GM18507 (cell line): Measurements from ENCODE around the gene PSORS1C2.

Experiments used
- DNase-seq: peaks from one replicate; pipeline ENCODE4 v3.0.0; 2011; ENCODE audit warnings: low read depth; ENCODE audit not compliant: insufficient read length; ENCODE audit errors: extremely low spot score
- FAIRE-seq: peaks from 2 replicates; lab custom pipeline; 2011; peaks lifted over from hg19 to GRCh38; lab: Jason Lieb, UNC

The PSORS1C2 gene

DNA sequence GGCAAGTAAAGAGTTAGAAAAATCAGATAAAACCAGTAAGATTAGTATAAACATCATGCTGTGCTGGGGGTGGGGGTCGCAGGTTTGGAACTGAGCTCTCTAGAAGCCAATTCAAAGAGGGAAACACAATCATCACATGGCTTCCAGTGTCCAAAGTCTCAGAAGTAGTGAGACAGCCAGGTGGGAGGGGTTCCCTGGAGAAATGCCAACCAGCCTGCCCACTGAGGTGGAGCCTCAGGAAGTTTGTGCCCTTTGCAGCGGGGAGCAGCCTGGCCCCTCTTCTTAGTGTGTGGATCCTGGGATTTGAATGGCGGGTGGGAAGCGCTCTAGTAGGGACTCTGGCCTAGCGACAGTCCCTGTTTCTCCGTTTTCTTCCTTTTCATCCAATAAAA, 47.9 kb downstream of the PSORS1C2 start:
- DNase-seq: no peak
- no peak for FAIRE-seq

- no peak for DNase-seq
- no peak for FAIRE-seq
These were observed 48.4 kb downstream of the PSORS1C2 start for GRCh38 chr6:31090275-31090972.
